ENCODE results near the gene CEP120.

CEP120 gene

DNA sequence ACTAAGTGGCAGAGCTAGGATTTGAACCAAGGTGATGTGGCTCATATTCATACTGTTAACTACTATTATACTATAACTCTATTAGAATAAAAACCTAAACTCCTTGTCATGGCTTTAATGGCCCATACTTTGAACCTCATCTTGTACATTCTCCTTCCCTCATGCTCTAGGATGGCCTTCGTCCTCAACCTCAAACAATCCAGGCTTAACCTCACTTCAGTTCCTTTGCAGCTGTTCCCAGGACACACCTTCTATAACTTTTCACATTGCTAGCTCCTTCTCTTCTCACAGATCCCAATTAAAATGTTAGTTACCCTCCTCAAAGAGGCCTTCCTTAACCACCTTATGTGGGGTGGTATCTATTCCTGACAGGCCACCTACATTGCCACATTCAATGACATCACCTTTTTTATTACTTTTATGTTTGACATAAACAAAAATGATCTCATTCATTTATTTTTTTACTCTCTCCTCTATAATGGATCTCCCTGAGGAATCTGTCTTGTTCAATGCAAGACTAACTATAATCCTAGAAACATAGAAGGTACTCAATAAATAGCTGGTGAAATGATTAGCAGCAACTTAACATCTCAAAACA lies 53.7 kb downstream of the CEP120 start:
- H3K36me3 ChIP-seq (ENCODE audit: low read length), result peaks cover 23% of the 10 kb centered on the region
- no peak overlapping the region for H3K27ac ChIP-seq (ENCODE audit: low read depth, low read length)
- H4K20me1 ChIP-seq (ENCODE audit: low read depth, low read length), result no peaks in the 10 kb centered on the region
- no peak overlapping the region for H2AFZ ChIP-seq (ENCODE audit: low read depth, low read length, severe bottlenecking)
- H3K9me3 ChIP-seq (ENCODE audit: insufficient read depth, low read length), result no peaks in the 10 kb centered on the region
- H3K9ac ChIP-seq (ENCODE audit: low read length), result no peak overlapping the region
- no peaks in the 10 kb centered on the region for H3K27me3 ChIP-seq (ENCODE audit: low read length)
- no peaks in the 10 kb centered on the region for H3K79me2 ChIP-seq (ENCODE audit: insufficient read depth, low read length)
- no peaks in the 10 kb centered on the region for H3F3A ChIP-seq (ENCODE audit: insufficient read depth)
- no peaks in the 10 kb centered on the region for H3K9me2 ChIP-seq (replicated peaks; ENCODE audit: insufficient read depth, low read length)
- no peak for TF ChIP-seq EZH2phosphoT487 (conservative IDR thresholded peaks at IDR 0.05; ENCODE audit: low read length)
- TF ChIP-seq, protein P1, sequence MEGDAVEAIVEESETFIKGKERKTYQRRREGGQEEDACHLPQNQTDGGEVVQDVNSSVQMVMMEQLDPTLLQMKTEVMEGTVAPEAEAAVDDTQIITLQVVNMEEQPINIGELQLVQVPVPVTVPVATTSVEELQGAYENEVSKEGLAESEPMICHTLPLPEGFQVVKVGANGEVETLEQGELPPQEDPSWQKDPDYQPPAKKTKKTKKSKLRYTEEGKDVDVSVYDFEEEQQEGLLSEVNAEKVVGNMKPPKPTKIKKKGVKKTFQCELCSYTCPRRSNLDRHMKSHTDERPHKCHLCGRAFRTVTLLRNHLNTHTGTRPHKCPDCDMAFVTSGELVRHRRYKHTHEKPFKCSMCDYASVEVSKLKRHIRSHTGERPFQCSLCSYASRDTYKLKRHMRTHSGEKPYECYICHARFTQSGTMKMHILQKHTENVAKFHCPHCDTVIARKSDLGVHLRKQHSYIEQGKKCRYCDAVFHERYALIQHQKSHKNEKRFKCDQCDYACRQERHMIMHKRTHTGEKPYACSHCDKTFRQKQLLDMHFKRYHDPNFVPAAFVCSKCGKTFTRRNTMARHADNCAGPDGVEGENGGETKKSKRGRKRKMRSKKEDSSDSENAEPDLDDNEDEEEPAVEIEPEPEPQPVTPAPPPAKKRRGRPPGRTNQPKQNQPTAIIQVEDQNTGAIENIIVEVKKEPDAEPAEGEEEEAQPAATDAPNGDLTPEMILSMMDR (IDR thresholded peaks at IDR 0.05; ENCODE audit: insufficient read depth, low read length, poor library complexity, severe bottlenecking), result no peak
- H3K4me2 ChIP-seq (ENCODE audit: low read depth, low read length, poor library complexity, severe bottlenecking), result no peak overlapping the region
- H3K4me3 ChIP-seq (ENCODE audit: insufficient read depth, low read length, poor library complexity, severe bottlenecking), result no peak overlapping the region

GRCh38 chr5:123367739-123368138 lies 55.5 kb downstream of the CEP120 start:
- H3K27ac ChIP-seq (ENCODE audit: low read depth, low read length), result no peak overlapping the region
- no peaks in the 10 kb centered on the region for H3K27me3 ChIP-seq (ENCODE audit: low read length)
- H2AFZ ChIP-seq (ENCODE audit: low read depth, low read length, severe bottlenecking), result no peak overlapping the region
- H3K9ac ChIP-seq (ENCODE audit: low read length), result no peak overlapping the region
- H3K9me3 ChIP-seq (ENCODE audit: insufficient read depth, low read length), result no peaks in the 10 kb centered on the region
- no peaks in the 10 kb centered on the region for H3K79me2 ChIP-seq (ENCODE audit: insufficient read depth, low read length)
- H4K20me1 ChIP-seq (ENCODE audit: low read depth, low read length), result no peaks in the 10 kb centered on the region
- no peak overlapping the region for H3K4me3 ChIP-seq (ENCODE audit: insufficient read depth, low read length, poor library complexity, severe bottlenecking)
- no peaks in the 10 kb centered on the region for H3F3A ChIP-seq (ENCODE audit: insufficient read depth)
- TF ChIP-seq, protein P1 (IDR thresholded peaks at IDR 0.05; ENCODE audit: insufficient read depth, low read length, poor library complexity, severe bottlenecking), result peak; percentile 26
- no peak for TF ChIP-seq EZH2phosphoT487 (conservative IDR thresholded peaks at IDR 0.05; ENCODE audit: low read length)
- no peak overlapping the region for H3K4me2 ChIP-seq (ENCODE audit: low read depth, low read length, poor library complexity, severe bottlenecking)
- H3K36me3 ChIP-seq (ENCODE audit: low read length), result peaks cover 22% of the 10 kb centered on the region
- H3K9me2 ChIP-seq (replicated peaks; ENCODE audit: insufficient read depth, low read length), result no peaks in the 10 kb centered on the region

DNA sequence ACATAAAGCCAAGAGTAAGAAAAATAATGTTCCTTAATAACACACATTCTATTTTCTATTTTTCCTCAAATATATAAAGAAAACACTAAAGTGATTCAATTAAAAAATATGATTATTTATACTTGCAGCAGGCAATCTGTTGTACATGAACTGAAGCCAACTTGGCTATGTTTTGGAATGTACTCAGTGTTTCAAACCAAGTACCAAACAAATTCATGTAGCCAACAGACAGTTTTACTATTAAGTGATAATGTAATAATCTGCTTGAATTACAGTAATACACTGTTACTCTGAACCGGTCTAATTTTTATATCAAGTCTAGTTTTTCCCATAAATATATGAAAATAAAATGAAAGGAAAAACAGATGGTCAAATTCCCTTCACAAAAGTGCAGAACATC lies 58.0 kb downstream of the CEP120 start:
- Histone ChIP-seq H3K9me3 (ENCODE audit: insufficient read depth, low read length) (no peaks in the 10 kb centered on the region), H2AFZ (ENCODE audit: low read depth, low read length, severe bottlenecking) (no peak overlapping the region), H3K27me3 (ENCODE audit: low read length) (no peaks in the 10 kb centered on the region), H4K20me1 (ENCODE audit: low read depth, low read length) (no peaks in the 10 kb centered on the region), H3K4me2 (ENCODE audit: low read depth, low read length, poor library complexity, severe bottlenecking) (no peak overlapping the region), H3F3A (ENCODE audit: insufficient read depth) (no peaks in the 10 kb centered on the region; the same call in 1 of the 2 replicates), H3K27ac (ENCODE audit: low read depth, low read length) (no peak overlapping the region), H3K4me3 (ENCODE audit: insufficient read depth, low read length, poor library complexity, severe bottlenecking) (no peak overlapping the region), H3K9me2 (replicated peaks; ENCODE audit: insufficient read depth, low read length) (no peaks in the 10 kb centered on the region), H3K36me3 (ENCODE audit: low read length) (peaks cover 16% of the 10 kb centered on the region), H3K9ac (ENCODE audit: low read length) (no peak overlapping the region), H3K79me2 (ENCODE audit: insufficient read depth, low read length) (no peaks in the 10 kb centered on the region)
- TF ChIP-seq, protein P1 (IDR thresholded peaks at IDR 0.05; ENCODE audit: insufficient read depth, low read length, poor library complexity, severe bottlenecking), result no peak
